ENCODE measurements around the gene GOLGA3.
A peak's percentile ranks its signal among the peaks of the same experiment; 100 is the strongest.

The GOLGA3 gene

GRCh38 chr12:132747395-132747794 lies 81.3 kb downstream of the GOLGA3 start:
- DNase-seq, result no peak

- DNase-seq, result no peak
These were observed 82.1 kb downstream of the GOLGA3 start for GRCh38 chr12:132746613-132747012.

- DNase-seq, result no peak
These were observed 84.8 kb downstream of the GOLGA3 start for GRCh38 chr12:132743831-132744230.

- no peak for DNase-seq
These were observed 87.0 kb downstream of the GOLGA3 start for GRCh38 chr12:132741620-132742019.

GRCh38 chr12:132740652-132741051 lies 88.0 kb downstream of the GOLGA3 start:
- DNase-seq, result no peak

GRCh38 chr12:132740313-132740646 lies 88.4 kb downstream of the GOLGA3 start:
- no peak for DNase-seq

GRCh38 chr12:132739600-132740312 lies 88.9 kb downstream of the GOLGA3 start:
- no peak for DNase-seq

GRCh38 chr12:132736913-132737312 lies 91.8 kb downstream of the GOLGA3 start:
- no peak for DNase-seq

GRCh38 chr12:132736378-132736777 lies 92.3 kb downstream of the GOLGA3 start:
- no peak for DNase-seq

- DNase-seq, result no peak
These were observed 93.2 kb downstream of the GOLGA3 start for GRCh38 chr12:132735496-132735895.

- DNase-seq, result no peak
These were observed 94.5 kb downstream of the GOLGA3 start for GRCh38 chr12:132734206-132734605.

GRCh38 chr12:132731574-132731973 lies 97.1 kb downstream of the GOLGA3 start:
- DNase-seq, result no peak

GRCh38 chr12:132730353-132730752 lies 98.3 kb downstream of the GOLGA3 start:
- no peak for DNase-seq

- no peak for DNase-seq
These were observed 98.9 kb downstream of the GOLGA3 start for GRCh38 chr12:132729541-132730320.

GRCh38 chr12:132728502-132728901 lies 100.2 kb downstream of the GOLGA3 start:
- no peak for DNase-seq

GRCh38 chr12:132727091-132727794 lies 101.4 kb downstream of the GOLGA3 start:
- DNase-seq, result no peak

- DNase-seq, result no peak
These were observed 102.3 kb downstream of the GOLGA3 start for GRCh38 chr12:132726386-132726785.

GRCh38 chr12:132724506-132725241 lies 104.0 kb downstream of the GOLGA3 start:
- no peak for DNase-seq

- DNase-seq, result no peak
These were observed 104.9 kb downstream of the GOLGA3 start for GRCh38 chr12:132723764-132724140.

- peak; percentile 55 for DNase-seq
These were observed 105.5 kb downstream of the GOLGA3 start for GRCh38 chr12:132723015-132723763.

- DNase-seq, result no peak
These were observed 107.9 kb downstream of the GOLGA3 start for GRCh38 chr12:132720606-132721345.

- no peak for DNase-seq
These were observed 108.7 kb downstream of the GOLGA3 start for GRCh38 chr12:132719954-132720324.

All from islet precursor cell (in vitro differentiated cells).